PC-3 (cell line): ENCODE data around the gene ALOX15B. TPM values are rescaled to one million over a fixed set of nuclear protein-coding genes. Genes with fewer than 3 reads are reported as not detected.

Source experiments
- ATAC-seq: fragments of 200-7000 bp; cut with Tn5 transposase; 2 replicates; pipeline ENCODE4 v1.9.1; 2020; ENCODE audit warnings: mild to moderate bottlenecking, moderate library complexity
- BruUV-seq: library from RNA; stranded (reverse); fragments of 400-500 nt; replicated peaks from 2 replicates; lab custom pipeline; 2021; lab: Mats Ljungman, UMichigan
- CTCF ChIA-PET: fragments of 300-600 bp; sonication (Branson Sonifier 250); formaldehyde crosslinking; loops from one replicate; lab custom pipeline; 2022; ENCODE audit warnings: antibody characterized with exemption; lab: Charles Lee
- POLR2A ChIA-PET: fragments of 300-600 bp; sonication (Branson Sonifier 250); formaldehyde crosslinking; loops from one replicate; lab custom pipeline; 2022; ENCODE audit warnings: antibody characterized with exemption; ENCODE audit not compliant: unreplicated experiment; lab: Charles Lee
- DNase-seq: peaks from one replicate; pipeline ENCODE4 v3.0.0-alpha.2; 2015
- H2AFZ ChIP-seq: fragments of 300-600 bp; sonication (generic); 2 replicates; pipeline ENCODE4 v1.6.0; 2016; ENCODE audit warnings: antibody characterized with exemption, low read length
- H3F3A ChIP-seq: fragments of 300-600 bp; sonication (generic); one replicate; pipeline ENCODE4 v1.6.0; 2017; ENCODE audit warnings: antibody characterized with exemption, low read length, control low read depth, mild to moderate bottlenecking; ENCODE audit not compliant: unreplicated experiment
- H3K27ac ChIP-seq: fragments of 300-600 bp; sonication (generic); 2 replicates; pipeline ENCODE4 v1.5.1; 2016; ENCODE audit warnings: mild to moderate bottlenecking, low read length
- H3K27me3 ChIP-seq: fragments of 300-600 bp; sonication (generic); 2 replicates; pipeline ENCODE4 v1.6.1; 2016; ENCODE audit warnings: low read length, mixed read lengths
- H3K36me3 ChIP-seq: fragments of 300-600 bp; sonication (generic); 2 replicates; pipeline ENCODE4 v1.6.1; 2016; ENCODE audit warnings: low read depth, mixed run types, low read length, mixed read lengths
- H3K4me1 ChIP-seq: fragments of 300-600 bp; sonication (generic); 2 replicates; pipeline ENCODE4 v1.5.1; 2016; ENCODE audit warnings: low read length; ENCODE audit not compliant: insufficient read depth
- H3K4me2 ChIP-seq: fragments of 300-600 bp; sonication (generic); 2 replicates; pipeline ENCODE4 v1.6.0; 2016; ENCODE audit warnings: low read length
- H3K4me3 ChIP-seq: fragments of 300-600 bp; sonication (generic); 2 replicates; pipeline ENCODE4 v1.5.1; 2016; ENCODE audit warnings: mild to moderate bottlenecking, low read length, mixed read lengths
- H3K79me2 ChIP-seq: fragments of 300-600 bp; sonication (generic); 2 replicates; pipeline ENCODE4 v1.6.1; 2017; ENCODE audit warnings: low read length, mixed read lengths
- H3K9ac ChIP-seq: fragments of 300-600 bp; sonication (generic); 2 replicates; pipeline ENCODE4 v1.6.0; 2016; ENCODE audit warnings: mild to moderate bottlenecking, low read length
- H3K9me2 ChIP-seq: fragments of 300-600 bp; sonication (generic); replicated peaks from 2 replicates; pipeline ENCODE4 v1.6.1; 2016; ENCODE audit warnings: mixed run types, low read length, mixed read lengths
- H3K9me3 ChIP-seq: fragments of 300-600 bp; sonication (generic); 2 replicates; pipeline ENCODE4 v1.6.1; 2016; ENCODE audit warnings: low read length, mixed read lengths
- H4K20me1 ChIP-seq: fragments of 300-600 bp; sonication (generic); 2 replicates; pipeline ENCODE4 v1.6.1; 2016; ENCODE audit warnings: low read length, mixed read lengths
- CTCF ChIP-seq: fragments of 300-600 bp; sonication (generic); conservative IDR thresholded peaks from 2 replicates; pipeline ENCODE4 v1.5.1; 2017; ENCODE audit warnings: antibody characterized with exemption, low read depth, mild to moderate bottlenecking, low read length
- EZH2 ChIP-seq: fragments of 300-600 bp; sonication (generic); IDR thresholded peaks from one replicate; pipeline ENCODE4 v1.6.1; 2017; ENCODE audit warnings: antibody characterized with exemption, mild to moderate bottlenecking, low read length; ENCODE audit not compliant: unreplicated experiment
- EZH2phosphoT487 ChIP-seq: fragments of 300-600 bp; sonication (generic); IDR thresholded peaks from 2 replicates; pipeline ENCODE4 v1.6.1; 2018; ENCODE audit warnings: mild to moderate bottlenecking, antibody characterized with exemption, low read length, borderline replicate concordance
- intact Hi-C: fragments of 100-400 bp; cut with micrococcal nuclease; formaldehyde crosslinking; loops from 2 replicates; pipeline ENCODE4 v1.9.0; 2023
- total RNA-seq: library from RNA; depleted of rRNA; stranded (reverse); fragments of >200 nt; gene quantifications from 2 replicates; pipeline ENCODE4 v1.2.3, GENCODE V29; 2014

The ALOX15B gene
- total RNA-seq, 1 experiment from 2014 or later = not detected

GRCh38 chr17:8048736-8049135 is 9.9 kb downstream of the ALOX15B start:
- TF ChIP-seq EZH2 = no peak
- TF ChIP-seq EZH2phosphoT487 = no peak
- TF ChIP-seq CTCF = no peak
- no peaks in the 10 kb centered on the region for H3K9me3 ChIP-seq
- DNase-seq (no peak), ATAC-seq (no peak)
- H3F3A ChIP-seq = no peaks in the 10 kb centered on the region
- no peak overlapping the region for H3K4me3 ChIP-seq
- no peaks in the 10 kb centered on the region for H3K79me2 ChIP-seq
- no TSS peak for BruUV-seq
- H3K36me3 ChIP-seq = no peaks in the 10 kb centered on the region
- H3K9me2 ChIP-seq = no peaks in the 10 kb centered on the region
- H3K27me3 ChIP-seq = no peaks in the 10 kb centered on the region
- no peaks in the 10 kb centered on the region for H4K20me1 ChIP-seq
- no peaks in the 10 kb centered on the region for H3K4me1 ChIP-seq
- POLR2A ChIA-PET = interaction anchor here (0.7 kb wide), 1 partner anchor 16 kb away, joined by 12 read pairs; no protein-coding TSS in a partner anchor
- intact Hi-C loops = no loop called here
- no peak overlapping the region for H3K4me2 ChIP-seq
- no peak overlapping the region for H3K27ac ChIP-seq
- CTCF ChIA-PET = no interaction called here
- no peak overlapping the region for H2AFZ ChIP-seq
- H3K9ac ChIP-seq = no peak overlapping the region

GRCh38 chr17:8051831-8052230 is 13.0 kb downstream of the ALOX15B start:
- no peak overlapping the region for H3K4me3 ChIP-seq
- H3F3A ChIP-seq = no peaks in the 10 kb centered on the region
- H3K79me2 ChIP-seq = no peaks in the 10 kb centered on the region
- ChIA-PET POLR2A (no interaction called here), CTCF (no interaction called here)
- H3K36me3 ChIP-seq = no peaks in the 10 kb centered on the region
- H3K9ac ChIP-seq = no peak overlapping the region
- H3K4me1 ChIP-seq = peaks cover 14% of the 10 kb centered on the region
- intact Hi-C loops = no loop called here
- no peak for TF ChIP-seq EZH2
- TF ChIP-seq EZH2phosphoT487 = no peak
- TF ChIP-seq CTCF = no peak
- H2AFZ ChIP-seq = no peak overlapping the region
- H3K27me3 ChIP-seq = no peaks in the 10 kb centered on the region
- H4K20me1 ChIP-seq = no peaks in the 10 kb centered on the region
- H3K4me2 ChIP-seq = no peak overlapping the region
- BruUV-seq = no TSS peak
- no peaks in the 10 kb centered on the region for H3K9me2 ChIP-seq
- H3K9me3 ChIP-seq = no peaks in the 10 kb centered on the region
- ATAC-seq (no peak), DNase-seq (no peak)
- H3K27ac ChIP-seq = no peak overlapping the region

- TF ChIP-seq CTCF = no peak
- no peak for TF ChIP-seq EZH2phosphoT487
- TF ChIP-seq EZH2 = no peak
- H2AFZ ChIP-seq = no peak overlapping the region
- no peaks in the 10 kb centered on the region for H3K27me3 ChIP-seq
- H3K4me2 ChIP-seq = no peak overlapping the region
- no peak overlapping the region for H3K4me3 ChIP-seq
- no peaks in the 10 kb centered on the region for H3K9me2 ChIP-seq
- no TSS peak for BruUV-seq
- ChIA-PET CTCF (no interaction called here), POLR2A (no interaction called here)
- H3F3A ChIP-seq = no peaks in the 10 kb centered on the region
- no peaks in the 10 kb centered on the region for H4K20me1 ChIP-seq
- H3K9ac ChIP-seq = no peak overlapping the region
- no peaks in the 10 kb centered on the region for H3K36me3 ChIP-seq
- intact Hi-C loops = no loop called here
- DNase-seq = no peak
- no peak for ATAC-seq
- no peaks in the 10 kb centered on the region for H3K9me3 ChIP-seq
- H3K4me1 ChIP-seq = peaks cover 22% of the 10 kb centered on the region
- no peak overlapping the region for H3K27ac ChIP-seq
- H3K79me2 ChIP-seq = no peaks in the 10 kb centered on the region
Observed at GRCh38 chr17:8052256-8053252, 13.7 kb downstream of the ALOX15B start.
